Measurements from ENCODE around the gene TNFSF10.

DNA sequence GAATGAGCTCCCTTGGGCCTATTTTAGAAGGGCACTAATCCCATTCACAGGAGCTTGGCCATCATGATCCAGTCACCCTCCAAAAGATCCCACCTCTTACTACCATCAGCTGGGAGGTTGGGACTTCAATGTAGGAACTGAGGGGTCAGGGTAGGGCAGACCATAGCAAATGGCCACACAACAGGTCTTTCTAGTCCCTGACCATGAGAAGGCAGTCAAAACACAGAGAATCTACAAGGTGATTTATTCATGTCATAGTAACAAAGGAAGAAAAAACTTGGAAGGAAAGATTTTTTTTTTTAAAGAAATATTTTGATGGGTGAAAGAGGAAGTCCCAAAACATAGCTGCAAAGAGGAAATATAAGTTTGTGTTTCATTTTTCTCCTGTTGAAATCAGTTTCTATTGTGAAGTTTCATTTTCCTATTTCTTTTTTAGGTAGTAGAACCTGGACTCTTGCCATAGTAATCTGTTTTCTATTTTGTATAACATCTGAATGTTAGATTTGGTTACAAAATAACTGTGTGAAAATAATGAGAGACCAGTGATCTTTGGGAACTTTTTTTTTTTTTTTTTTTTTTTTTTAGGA, 23.5 kb upstream of the TNFSF10 start:
- TF ChIP-seq, protein P1, sequence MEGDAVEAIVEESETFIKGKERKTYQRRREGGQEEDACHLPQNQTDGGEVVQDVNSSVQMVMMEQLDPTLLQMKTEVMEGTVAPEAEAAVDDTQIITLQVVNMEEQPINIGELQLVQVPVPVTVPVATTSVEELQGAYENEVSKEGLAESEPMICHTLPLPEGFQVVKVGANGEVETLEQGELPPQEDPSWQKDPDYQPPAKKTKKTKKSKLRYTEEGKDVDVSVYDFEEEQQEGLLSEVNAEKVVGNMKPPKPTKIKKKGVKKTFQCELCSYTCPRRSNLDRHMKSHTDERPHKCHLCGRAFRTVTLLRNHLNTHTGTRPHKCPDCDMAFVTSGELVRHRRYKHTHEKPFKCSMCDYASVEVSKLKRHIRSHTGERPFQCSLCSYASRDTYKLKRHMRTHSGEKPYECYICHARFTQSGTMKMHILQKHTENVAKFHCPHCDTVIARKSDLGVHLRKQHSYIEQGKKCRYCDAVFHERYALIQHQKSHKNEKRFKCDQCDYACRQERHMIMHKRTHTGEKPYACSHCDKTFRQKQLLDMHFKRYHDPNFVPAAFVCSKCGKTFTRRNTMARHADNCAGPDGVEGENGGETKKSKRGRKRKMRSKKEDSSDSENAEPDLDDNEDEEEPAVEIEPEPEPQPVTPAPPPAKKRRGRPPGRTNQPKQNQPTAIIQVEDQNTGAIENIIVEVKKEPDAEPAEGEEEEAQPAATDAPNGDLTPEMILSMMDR (IDR thresholded peaks at IDR 0.05): no peak
- TF ChIP-seq POLR2A (IDR thresholded peaks at IDR 0.05): no peak

Data from adrenal gland (tissue), 5 donors.